NCI-H524 (cell line): ENCODE data around the gene OSTC.

ENCODE experiments used
- DNase-seq, 2 experiments: peaks; one replicate each; lab custom pipeline; 2025; lab: John Stamatoyannopoulos, UW

OSTC gene

DNA sequence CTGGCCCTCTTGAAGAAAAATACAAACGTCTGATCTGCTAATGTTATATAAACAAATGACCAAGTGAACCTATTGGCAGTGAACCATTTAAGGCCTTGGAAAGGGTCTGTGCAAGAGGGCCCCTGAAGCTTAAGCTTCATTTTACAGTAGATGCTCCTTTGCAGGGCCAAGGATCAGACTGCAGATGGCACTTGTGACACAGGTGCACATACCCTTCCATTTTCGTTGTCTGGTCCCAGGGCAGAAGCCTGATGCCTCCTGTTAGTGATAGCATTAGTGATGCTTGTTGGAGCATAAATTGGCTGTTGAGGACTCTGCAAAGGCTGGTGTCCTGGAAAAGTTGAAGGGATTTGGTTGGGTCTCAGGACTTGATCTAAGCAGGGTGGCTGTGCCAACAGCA is 65.9 kb downstream of the OSTC start:
- no peak for DNase-seq

DNA sequence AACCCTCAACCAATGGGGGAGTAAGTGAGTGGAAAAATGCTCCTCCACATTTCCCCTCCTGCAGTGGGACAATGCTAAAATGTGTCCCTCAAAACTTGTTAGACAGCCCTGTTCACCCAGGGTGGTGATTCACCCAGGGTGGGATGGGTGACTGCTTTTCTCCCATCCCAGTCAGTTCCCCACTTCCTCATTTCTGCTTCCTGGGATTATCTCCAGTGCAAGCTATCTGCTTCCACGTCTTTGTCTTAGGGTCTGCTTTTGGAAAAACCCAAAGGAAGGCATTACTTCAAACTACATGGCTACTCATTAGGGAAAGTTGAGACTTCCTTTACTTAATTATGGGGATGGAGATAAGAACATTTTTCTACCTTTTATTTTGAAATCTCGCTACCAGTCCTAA is 67.0 kb downstream of the OSTC start:
- no peak for DNase-seq
